Kidney capillary endothelial cell (primary cell): ENCODE data around the gene KMT2C.

Source experiments
- DNase-seq: peaks from one replicate; pipeline ENCODE4 v3.0.0-alpha.2; 2018; ENCODE audit warnings: low spot score

KMT2C gene

DNA sequence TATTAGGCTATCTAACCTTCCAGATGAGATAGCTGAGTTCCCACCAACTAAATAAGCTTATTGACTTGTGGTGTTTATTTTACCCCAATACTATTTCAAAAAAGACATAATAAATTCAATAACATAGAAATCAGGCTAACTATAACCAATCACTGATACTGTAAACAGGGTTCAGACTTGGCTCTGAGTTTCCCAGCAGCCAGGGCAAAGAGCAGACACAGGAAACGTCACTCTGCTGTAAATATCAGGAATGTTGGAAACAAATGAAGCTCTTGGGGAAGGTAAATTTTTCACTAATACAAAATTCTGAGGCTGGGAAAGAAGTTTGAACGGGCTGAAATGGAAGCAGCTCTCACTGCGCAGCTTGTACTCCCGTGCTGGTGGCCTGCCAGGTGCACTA is 295.7 kb downstream of the KMT2C start:
- no peak for DNase-seq

DNA sequence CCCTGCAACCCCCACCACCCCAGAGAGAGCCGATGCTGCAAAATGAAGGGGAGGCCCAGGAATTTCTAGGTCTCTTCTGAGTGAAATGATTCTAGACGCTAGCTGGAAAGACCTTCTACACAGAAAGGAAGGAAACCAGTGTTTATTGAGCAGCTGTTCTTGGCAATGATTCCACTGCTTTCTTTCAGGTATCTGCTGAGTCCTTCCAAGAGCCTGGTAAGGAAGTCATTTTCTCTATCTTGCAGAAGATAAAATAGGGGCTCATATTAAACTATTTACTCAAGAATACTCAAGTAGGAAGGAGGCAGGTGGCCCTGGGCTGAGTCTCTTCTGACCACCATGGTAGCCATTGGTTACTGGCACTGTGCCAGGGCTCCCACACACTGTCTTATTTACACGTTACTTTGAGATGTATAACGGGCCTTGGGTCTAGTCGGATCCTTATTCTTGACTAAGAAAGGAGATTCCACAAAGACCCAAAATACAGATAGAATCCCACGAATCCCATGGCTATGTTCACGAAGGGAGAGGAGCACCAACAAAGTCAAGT is 298.3 kb downstream of the KMT2C start:
- no peak for DNase-seq

DNA sequence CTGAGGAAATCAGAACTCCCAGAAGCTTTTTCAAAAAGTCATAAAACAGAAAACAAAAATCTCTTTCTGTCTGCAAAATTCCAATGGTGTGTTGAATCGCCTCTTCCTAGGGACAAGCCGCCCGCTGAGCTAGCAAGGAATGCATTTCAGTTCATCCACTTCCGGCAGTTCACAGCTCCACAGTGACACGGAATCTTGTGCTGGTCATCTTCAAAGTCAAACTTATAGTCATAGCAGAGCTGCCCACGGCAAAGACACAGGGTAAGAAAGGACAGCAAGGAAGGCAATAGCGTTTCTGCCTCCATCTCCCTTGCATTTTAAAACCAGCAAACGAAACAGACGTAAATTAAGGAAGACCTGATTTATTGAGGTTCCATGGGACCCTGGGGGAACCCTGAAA is 299.1 kb downstream of the KMT2C start:
- peak; percentile 33 for DNase-seq

DNA sequence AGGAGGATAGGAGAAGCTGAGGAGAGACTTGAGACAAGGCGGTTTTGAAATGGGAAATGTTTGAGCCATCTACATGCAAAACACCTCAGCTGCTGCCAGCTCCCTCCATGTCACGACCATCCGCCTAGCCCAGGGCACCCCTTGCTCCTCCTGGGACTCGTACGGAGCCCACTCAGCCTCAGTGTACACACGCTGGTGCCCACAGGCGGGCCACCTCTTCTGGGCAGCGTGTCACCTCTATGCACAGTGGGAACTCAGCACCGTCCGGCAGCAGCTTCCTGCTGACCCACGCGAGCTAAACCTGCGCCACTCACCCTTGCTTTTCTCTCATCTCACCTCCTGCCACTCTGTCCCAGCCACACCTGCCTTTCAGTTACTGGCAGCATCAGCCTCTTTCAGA is 302.0 kb downstream of the KMT2C start:
- DNase-seq, result no peak

DNA sequence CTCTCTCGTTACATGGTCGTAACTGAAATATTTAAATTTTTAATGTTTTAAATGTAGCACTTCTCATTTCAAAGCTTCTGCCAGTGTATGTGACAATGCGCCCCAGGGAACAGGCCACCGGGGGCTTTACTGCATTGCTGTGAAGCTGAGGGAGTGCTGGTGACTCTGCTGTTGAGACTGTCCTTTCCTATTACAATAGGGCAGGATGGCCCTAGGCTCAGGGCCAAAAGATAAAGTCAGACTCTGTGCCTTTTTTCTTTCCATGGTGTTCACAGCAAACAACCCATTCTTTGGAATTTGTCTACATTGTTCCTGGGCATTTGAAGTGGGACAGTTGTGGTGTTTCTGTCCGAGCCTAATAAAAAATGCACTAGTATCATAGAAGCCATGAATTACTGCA is 303.0 kb downstream of the KMT2C start:
- DNase-seq, result no peak

DNA sequence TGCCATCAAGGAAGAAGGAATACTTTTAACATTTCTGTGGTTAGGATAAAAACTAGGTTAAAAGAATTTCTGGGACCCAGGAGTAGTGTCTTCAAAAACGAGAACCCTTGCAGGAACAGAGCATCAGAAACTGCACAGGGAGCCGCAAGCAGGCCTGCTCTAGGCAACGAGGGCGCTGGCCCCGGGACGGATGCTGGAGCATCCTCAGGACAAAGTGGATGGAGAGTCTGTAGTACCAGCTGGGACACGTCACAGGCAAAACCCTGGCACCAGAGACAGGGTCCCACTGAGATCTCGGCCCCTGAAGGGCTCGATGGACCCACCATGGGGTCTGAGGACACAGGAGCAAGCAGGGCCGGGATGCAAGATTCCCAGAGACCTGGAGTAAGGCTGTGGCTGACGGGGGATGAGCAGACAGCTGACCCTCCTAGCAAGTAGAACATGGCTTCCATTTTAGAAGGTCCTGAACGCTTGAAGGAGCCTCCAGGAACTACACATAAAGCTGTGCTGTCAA is 303.8 kb downstream of the KMT2C start:
- no peak for DNase-seq

DNA sequence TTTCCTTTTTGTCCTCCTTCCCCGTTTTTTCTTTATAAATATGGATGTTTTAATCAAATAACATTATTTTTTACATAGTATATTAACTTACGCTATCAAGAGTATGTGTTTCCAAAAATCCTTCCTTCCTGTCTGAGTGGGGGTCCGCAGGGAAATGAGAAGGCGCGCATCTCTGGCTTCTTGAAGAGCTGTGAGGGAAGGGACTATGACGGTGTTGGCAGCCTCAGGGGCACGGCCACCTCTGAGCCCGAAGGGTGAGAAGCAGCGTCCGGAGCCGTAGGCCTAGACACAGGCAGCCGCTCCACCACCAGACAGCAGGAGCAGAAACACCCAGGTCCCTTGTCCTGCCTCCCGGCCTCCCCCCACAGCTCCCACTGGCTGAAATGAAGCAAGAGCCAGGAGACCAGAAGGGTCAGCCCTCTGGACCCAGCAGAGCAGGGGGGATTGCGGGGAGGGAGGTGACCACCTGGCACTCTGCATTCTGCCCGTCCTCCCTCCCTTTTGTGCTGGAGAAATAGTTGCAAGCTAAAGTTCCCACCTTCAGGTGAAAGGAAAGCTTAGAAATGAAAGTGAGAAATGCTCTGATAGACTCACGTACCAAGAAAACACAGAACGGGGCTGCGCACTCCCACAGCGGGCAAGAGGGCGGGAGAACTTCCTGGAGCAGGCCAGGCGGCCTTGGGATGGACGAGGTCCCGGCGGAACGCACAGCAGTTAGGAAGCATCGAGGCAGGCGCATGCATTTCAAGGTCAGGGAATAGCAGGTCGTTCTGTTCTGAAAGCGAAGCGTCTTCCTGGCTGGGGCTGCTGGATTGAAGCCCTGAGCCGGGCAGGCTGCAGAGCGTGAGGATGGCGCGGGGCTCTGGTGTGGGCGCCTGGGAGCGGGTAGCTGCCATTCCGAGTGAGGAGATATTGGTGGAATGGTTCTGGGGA is 304.9 kb downstream of the KMT2C start:
- DNase-seq, result no peak

DNA sequence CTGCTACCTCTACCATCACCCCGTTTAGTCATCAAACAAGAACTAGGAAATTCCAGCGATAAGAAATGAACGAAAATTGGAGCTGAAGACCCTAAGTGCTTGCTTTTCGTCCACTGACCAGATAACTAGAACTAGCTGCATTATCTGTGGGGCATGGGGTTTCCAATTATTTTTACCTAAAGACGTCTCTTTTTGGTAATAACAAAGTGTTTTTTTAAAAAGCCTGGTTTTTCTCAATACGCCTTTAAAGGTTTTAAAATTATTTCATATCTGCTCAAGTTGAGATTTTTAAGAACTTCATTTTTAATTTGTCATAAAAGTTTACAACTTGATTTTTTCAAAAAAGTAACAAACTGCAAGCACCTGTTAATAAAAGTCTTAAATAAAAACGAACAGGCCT is 306.1 kb downstream of the KMT2C start:
- no peak for DNase-seq

DNA sequence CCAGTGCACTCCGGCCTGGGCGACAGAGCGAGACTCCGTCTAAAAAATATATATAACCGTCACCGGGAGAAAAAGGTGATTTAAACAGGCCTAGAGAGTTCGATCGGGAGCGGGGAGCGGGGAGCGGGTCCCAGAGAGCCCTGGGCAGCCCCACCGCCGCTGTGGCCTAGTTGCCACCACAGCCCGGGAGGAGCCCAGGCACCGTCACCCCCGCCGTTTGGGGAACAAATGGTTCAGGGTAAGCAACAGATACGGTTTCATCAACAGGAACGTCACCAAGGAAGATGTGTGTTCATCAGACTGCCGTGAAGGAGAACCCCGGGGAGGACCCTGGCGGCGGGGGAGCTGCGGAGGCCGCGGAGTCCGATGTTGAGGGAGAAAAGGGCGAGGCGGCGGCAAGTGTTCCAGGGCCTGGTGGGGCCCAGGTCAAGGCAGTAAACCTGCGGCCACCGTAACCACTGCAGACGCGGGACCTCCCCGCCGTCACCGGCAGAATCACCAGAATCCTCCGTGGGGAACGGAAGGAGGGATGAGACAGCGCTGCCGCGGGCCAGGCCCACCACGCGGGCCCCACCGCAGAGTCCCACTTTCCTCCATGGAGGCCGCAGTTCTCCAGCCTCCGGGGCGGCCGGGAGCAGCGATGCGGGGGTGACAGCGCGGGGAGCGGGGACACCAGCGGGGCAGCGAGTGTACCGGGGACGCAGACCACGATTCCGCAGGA is 306.9 kb downstream of the KMT2C start:
- no peak for DNase-seq

DNA sequence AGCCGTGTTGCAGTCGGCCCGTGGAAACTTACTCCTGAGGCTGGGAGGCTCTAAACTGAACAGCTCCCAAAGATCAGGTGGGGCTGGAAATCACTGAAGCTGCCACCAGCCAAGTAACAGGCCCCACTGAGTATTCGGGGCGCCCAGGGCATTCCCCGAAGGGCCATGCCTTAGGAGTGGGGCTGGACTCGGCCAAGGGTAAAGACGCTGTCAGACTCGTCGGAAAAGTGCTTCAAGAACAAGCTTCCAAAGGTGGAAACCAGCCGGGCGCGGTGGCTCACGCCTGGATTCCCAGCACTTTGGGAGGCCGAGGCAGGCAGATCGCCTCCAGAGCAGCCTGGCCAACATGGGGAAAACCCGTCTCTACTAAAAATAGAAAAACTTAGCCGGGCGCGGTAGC is 307.6 kb downstream of the KMT2C start:
- no peak for DNase-seq

DNA sequence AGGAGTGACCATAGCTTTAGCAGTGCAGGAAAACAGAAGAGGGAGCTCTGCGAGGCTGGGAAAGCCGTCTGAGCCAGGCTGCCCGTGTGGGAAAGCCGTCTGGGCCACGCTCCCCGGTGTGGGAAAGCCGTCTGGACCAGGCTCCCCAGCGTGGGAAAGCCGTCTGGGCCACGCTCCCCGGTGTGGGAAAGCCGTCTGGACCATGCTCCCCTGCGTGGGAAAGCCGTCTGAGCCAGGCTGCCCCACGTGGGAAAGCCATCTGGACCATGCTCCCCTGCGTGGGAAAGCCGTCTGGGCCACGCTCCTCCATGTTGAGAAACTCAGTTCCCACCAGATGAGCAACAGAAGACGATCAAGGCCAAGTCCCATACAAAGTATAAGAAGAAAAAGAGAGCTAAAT is 308.6 kb downstream of the KMT2C start:
- DNase-seq, result no peak

DNA sequence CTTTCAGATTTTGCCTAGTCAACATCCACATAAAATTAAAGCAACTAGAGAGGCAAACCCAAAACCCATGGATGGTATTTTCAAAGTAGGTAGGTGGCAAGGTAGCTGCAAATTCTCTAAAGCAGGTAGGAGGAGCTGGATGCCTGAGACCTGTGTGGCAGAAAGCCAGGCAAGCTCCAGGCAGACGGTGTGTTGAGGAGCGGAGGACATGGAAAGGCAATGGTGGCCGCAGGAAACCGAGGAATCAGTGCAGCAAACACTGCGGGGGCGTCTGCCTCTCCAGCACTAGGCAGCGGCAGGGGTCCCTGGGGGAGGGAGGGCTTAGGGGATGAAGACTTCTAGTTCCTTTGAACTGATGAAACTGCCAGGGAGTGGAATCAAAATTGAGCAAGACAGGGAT is 309.1 kb downstream of the KMT2C start:
- no peak for DNase-seq

DNA sequence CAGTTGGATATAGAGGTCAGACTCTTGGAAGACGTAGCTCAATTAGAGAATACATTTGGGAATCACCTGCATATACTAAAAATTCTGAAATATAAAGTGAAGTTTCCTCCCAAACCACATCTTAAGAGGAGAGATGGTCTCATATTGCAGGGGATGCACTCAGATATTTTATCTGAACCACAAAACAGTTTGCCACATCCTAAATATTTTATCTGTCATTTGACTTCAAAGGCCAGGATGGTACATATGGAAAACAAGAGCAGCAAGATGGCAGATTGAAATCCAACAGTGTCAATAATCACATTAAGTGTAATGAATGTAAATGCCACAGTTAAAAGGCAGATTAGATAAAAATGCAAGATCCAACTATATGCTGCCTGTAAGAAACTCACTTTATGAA is 313.3 kb downstream of the KMT2C start:
- no peak for DNase-seq

DNA sequence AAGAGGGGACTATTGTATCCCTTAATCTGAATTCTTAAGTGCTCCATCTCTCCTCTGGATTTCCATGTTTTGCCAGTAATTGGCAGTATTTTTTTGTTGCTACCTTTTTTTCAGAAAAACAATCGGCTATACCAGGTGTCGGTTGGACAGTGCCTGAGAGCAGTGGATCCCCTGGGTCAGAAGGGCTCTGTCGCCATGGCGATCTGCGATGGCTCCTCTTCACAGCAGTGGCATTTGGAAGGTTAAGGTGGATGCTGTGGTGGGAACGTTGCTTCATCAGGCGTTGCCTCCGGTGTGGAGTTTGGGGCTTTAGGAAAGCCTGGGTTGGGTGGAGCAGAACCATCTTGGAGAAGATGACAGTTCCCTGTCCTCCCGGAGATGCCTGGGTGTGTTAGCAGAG is 314.4 kb downstream of the KMT2C start:
- DNase-seq, result no peak

DNA sequence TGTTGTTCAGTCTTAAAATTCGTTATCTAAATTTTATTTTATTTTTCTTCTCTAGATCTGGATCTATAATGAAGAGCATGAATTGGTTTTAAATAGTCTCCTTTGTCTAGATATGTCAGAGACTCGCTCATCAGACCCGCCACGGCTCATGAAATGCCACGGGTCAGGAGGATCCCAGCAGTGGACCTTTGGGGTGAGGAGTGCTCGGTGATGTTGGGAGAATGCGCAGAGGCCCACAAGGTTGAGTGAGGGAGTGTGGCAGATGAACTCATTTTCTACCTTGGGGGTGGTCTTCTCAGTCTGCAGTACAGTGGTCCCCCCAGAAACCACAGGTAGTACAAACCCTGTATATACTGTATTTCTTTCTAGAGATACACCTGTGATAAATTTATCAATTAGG is 315.0 kb downstream of the KMT2C start:
- no peak for DNase-seq

DNA sequence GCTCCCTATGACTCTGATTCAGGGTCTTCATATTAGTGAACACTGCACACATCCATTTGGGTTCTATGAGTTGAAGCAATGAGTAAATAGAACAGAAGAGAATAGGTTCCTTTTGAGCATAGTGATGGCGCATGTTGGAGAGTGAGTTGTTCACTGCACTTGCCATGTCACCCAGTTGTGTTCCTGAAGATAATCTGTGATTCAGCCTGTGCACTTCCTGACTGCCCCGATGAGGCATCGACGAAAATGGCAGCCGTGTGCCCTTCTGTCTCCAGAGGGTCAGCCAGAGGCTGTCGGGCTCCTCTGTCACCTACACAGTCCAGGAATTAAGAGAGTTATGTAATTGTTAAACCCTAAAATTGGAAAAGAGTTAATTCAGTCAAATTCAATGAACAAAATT is 315.6 kb downstream of the KMT2C start:
- peak; percentile 67 for DNase-seq

DNA sequence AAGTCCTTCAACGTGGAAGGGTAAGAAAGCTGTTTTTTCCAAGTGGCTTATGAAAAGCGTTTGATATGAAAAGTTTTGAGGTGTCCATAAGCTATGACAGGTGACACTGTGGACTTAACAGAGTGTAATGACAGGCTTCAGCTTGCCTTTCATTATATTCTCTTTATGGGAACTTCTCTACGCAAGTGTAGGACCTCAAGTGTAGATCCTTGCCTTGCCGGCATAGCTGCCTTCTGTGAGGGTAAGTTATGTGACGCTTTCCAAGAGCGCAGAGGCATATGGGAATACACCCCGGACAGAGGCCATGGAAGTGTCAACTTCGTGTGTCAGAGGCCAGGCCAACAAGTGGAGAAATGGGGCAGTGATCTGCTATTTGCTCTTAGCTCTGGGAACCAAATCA is 318.4 kb downstream of the KMT2C start:
- DNase-seq, result no peak

DNA sequence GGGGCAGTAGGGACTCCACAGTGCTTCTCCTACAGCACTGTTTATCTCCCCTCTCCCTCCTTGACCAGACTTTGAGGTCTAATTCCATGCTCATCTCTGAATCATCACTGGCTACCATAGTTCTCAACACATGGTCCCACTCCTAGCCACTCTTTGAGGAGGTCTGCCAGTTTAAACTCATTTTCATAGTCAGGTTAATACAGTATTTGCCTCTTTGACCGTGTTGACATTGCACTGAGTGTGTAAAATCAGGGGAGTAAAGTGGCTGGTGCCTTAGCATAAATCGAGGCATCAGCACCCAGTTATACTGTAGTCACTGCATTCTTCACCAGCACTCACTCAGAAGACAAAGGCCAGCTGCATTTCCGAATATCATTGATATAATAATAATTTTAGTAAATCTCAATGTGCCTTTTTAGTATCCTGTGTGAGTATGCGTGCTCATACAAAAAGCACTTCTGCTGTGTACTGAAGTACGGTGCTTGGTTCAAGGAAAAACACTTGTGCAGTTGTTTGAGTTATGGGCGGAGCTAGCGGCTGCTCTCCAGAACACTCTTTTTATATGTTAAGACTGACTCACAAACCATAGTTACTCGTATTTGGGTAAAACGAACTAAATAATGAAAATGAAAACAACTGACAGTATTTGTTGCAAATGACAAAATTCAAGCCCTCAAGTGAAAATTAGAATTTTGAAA is 320.6 kb downstream of the KMT2C start:
- no peak for DNase-seq

DNA sequence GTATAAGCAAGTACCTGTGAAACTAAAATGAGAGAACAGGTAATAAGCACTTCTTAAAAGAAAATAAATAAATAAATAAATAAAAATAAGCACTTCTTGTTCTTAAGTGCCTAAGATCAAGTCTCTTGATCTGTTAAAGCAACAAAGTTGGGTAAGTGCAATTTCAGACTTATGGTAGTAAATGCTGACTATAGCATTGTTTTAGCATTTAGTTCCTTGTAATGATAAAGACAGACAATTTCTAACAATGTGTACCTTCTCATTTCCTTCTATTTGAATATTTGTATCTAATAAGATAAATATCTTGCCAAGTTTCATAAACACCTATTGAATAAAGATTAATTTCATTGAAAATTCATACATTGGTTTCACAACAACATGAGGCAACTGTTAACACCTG is 323.0 kb downstream of the KMT2C start:
- no peak for DNase-seq

DNA sequence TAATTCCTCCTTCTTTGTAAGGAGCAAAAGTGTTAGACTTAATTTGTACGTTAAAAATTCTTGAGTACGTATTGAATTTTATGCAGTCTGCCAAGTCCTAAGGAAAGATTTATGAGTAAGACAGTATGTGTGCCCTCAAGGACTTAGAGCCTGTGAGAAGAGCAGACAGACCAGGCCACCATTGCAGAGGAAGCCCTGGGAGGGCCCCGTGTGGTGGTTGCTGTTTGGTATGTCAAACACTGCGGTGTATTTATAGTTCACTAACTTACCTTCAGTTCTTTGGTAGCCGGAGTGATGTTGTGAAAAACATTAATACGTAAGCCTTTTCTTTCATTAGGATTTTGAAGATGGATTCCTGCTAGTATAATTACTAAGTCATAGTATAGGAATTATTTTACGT is 327.4 kb downstream of the KMT2C start:
- no peak for DNase-seq

DNA sequence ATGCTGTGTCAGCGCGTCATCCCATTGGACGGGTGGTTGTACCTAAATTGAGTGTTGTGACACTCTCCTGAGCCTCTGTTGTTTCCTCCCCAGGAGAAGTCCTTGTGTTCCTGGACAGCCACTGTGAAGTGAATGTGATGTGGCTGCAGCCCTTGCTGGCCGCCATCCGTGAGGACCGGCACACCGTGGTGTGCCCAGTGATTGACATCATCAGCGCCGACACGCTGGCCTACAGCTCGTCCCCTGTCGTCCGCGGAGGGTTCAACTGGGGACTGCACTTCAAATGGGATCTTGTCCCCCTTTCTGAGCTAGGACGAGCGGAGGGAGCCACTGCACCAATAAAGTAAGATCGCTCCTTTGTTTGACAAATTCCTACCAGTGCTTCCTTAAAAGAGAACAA is 327.9 kb downstream of the KMT2C start:
- no peak for DNase-seq

DNA sequence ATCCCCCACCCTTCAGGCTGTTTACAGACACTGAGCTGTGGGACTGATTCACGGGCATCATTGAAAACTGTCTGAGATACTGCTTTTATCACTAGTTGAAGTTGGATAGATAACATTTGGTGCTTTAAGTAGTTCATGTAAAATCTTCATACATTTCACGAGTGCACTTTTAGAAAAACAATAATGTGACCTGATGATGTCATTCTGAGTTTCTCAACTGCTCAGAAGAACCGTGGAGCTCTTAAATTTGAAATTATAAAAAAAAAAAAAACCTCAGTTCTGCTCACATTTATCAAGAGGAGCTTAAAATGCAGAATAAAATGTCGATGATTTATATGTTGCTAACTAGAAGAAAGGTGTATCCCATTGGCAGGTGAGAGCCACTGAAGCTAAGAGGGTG is 328.8 kb downstream of the KMT2C start:
- DNase-seq, result no peak
